GM18517 (cell line): ENCODE data around the gene C16orf92.
"Not testable (repeated sequence)": the region's sequence is repeated elsewhere in the genome, so short reads cannot be mapped to it uniquely, and the experiment has no call there.

Experiments
- ATAC-seq: cut with Tn5 transposase; IDR thresholded peaks from one replicate; pipeline ENCODE4 v1.9.1; 2021; ENCODE audit warnings: mild to moderate bottlenecking, moderate library complexity; ENCODE audit not compliant: unreplicated experiment

The C16orf92 gene

DNA sequence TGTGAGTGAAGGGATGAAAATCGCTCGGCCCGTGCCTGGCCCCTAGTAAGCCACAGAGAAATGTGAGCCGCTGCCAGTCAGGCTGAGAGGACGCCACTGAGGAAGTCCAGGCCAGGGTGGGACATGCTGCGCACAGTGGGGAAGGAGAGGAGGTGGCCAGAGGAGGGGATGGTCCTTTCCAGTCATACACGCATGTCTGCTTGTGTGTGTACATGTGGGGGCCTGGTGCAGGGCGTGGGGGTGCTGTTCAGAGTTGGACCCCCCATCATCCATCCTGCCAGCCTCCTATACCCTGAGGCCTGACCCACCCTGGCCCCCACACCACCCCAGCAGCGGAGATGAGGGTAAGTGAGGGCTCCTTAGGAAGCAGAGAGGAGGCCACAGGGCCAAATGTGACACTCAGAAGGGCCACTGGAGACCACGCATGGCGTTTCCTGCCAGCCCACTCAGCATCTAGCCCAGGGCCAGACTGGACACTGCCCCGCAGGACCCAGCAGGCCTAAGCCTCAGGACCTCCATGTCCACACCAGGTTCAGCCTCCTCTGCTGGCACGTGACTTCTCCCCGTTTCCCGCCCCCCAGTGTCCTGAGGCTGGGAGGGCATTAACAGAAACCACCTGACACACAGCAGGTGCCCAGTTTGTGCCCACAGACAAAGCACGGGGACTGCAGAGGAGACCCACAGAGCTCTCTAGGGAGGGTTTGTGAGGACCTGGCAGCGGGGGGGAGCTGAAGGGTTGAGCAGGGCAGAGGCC, 19.2 kb upstream of the C16orf92 start:
- no peak for ATAC-seq

DNA sequence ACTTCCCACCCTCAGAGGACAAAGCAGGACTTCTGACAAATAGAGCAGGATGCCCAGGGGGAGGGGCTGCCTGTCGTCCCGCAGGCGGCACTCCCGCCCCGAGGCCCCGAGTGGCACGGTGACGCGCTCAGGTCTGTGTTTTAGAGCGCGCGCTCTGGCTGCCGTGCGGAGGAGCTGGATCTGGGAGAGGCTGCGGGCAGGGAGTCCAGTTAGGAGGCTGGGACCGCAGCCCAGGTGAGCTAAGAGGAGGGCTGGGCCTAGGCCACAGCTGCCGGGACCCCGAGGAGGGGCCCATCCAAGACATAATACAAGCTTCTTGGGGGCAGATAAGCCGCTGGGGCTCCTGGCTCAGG, 18.6 kb upstream of the C16orf92 start:
- no peak for ATAC-seq

DNA sequence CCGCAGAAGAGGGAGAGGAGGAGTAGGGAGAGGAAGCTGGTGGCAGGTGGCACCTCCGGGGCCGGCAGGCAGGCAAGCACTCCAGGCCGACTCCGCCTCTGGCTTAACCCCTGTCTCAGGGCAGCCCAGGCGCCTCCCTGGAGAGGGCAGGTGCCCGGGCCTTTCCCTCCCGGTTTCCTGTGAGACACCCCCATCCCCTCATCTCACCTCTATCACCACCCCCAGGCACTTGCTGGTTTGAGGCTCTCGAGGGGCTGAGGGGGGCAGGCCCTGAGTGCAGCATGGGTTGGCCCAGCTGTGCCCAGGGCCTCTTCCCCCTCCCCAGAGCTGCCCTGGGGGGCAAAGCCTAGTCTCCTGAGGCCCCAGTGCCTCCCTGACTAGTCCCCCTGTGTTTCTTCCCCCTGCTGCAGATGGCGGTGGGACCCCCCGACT, 18.2 kb upstream of the C16orf92 start:
- ATAC-seq = no peak

DNA sequence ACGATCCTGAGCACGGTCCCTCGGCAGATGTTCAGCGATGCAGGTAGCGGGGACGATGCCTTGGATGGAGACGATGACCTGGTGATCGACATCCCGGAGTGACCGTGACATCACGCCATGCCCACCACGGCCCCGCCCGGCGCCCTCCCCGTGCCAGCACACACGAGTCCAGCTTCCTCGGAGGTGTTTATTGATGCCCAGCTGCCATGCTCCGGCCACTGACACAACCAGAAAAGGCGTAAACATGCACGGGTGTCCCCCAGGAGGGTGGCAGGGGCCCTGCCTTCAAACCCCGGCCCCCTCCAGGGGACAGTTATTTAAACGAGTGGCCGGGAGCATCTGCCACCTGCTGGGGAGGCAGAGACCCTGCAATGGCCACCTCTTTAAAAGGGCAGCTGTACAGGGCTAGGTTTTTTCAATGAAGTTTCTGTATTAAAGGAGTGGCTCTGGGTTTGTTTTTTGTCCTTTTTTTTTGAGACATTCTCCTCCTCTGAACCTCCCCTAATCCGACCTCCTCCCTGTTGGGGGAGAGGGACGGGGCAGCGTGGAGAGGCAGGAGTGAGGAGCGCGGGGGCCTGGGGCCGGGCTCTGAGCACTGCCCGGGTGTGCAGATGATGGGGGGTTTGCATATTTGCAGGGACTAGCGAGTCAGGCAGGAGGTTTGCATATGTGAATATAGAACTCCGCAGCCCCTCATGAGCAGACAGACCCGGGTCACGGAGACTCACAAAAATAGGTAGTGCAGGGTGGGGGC, 17.5 kb upstream of the C16orf92 start:
- ATAC-seq = no peak

DNA sequence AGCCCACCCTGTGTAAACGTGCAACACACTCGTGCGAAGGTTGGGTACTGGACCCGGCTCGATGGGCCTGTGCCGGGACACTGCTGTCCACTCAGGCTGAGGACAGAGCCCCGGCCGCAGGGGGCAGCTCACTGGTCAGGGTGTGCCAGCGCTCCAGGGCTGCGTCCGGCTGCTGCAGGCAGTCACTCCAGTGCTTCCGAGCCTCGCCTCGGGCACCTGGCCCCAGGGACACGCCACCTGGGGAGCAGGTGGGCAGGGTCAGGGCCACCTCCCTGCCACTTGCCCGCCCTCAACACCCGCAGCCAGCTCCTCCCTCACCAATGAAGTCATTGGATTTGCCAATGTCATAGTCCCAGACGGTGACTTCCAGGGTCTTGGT, 16.9 kb upstream of the C16orf92 start:
- no peak for ATAC-seq

DNA sequence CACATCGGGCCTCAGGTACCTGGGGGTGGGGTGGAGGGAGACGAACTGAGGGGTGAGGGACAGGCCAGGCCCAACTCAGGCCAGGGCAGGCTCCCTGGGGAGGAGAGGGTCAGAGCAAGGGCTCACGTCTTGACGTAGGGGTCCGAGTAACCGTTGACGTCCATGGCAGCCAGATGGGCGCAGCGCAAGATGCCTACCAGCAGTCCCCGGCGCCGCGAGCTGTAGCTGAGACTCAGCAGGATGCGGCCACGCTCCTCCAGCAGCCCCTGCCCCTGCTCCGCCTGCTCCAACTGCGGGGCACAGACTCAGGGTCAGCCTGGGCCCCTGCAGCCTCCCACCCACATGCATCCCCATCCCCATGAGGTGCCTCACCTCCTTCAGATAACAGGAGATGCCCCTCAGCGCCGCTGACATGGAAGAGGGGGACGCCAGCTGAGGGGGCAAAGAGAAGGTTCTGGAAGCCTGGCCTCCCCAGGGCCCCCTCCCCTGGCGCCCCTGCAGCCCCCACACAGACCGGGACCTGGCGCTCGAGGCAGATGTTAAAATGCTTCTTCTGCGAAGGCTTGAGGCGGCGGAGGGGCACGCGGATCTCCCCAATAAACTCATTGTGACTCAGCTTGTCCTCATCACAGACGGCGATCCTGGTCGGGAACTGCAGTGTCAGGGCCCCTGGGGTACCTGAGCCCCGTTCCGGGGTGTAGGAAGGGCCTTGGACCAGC, 16.2 kb upstream of the C16orf92 start:
- ATAC-seq = no peak

DNA sequence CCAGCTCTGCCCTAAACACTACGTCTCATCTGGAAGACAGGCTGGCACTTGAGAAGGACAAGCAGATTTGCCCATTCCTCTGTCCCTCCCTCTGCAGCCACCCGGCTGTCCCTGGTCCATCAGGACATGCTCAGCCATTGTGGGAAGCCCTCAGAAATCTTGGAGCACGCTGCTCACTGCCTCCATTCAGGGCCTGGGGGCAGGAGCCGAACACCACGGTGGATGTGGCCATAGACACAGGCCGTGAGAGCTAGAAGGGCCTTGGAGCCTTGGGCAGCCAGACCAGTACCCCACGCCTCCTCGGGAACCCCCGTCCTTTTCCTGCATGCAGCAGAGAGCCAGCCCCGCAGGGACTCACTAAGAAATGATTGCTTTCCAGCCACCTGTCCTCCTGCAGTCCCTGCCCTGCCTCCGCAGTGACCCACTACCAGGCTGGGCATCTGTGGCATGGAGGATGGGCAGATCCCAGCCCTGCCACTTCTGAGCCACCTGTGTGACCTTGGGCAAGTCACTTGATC, 15.6 kb upstream of the C16orf92 start:
- no peak for ATAC-seq

DNA sequence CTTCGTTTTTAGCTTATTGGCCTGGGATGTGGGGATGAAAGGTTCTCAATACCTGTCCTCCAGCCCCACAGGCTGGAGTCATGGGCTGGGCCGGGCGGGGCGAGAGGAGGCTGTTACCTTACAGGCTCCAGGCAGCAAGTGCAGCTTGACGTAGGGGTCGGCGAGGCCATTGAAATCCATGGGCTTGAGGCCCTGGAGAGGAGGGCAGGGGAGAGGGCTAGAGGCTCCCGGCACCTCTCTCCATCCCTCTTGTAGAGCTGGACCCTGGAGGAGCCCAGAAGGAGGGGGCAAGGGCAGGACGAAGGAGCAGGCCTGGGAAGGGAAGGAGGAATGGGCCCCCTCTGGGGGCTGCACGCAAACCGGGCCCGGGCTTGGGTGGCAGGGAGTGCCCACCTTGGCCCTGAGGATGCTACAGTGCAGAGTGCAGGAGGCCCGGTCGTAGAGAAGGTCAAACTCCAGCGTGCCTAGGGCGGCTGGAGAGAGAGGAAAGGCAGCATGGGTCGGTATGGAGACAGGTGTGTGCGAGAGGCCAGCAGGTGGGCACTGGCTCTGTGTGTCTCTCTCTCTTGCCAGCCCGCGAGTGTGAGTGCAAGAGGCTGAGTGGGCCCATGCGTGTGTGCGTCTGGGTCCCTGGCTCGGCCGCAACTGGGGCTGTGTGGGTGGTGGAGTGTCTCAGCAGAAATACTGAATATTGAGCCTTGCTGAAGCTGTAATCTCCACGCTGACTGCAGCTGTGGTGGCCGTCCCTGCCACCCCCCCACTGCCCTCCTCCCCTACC, 13.7 kb upstream of the C16orf92 start:
- ATAC-seq = no peak

DNA sequence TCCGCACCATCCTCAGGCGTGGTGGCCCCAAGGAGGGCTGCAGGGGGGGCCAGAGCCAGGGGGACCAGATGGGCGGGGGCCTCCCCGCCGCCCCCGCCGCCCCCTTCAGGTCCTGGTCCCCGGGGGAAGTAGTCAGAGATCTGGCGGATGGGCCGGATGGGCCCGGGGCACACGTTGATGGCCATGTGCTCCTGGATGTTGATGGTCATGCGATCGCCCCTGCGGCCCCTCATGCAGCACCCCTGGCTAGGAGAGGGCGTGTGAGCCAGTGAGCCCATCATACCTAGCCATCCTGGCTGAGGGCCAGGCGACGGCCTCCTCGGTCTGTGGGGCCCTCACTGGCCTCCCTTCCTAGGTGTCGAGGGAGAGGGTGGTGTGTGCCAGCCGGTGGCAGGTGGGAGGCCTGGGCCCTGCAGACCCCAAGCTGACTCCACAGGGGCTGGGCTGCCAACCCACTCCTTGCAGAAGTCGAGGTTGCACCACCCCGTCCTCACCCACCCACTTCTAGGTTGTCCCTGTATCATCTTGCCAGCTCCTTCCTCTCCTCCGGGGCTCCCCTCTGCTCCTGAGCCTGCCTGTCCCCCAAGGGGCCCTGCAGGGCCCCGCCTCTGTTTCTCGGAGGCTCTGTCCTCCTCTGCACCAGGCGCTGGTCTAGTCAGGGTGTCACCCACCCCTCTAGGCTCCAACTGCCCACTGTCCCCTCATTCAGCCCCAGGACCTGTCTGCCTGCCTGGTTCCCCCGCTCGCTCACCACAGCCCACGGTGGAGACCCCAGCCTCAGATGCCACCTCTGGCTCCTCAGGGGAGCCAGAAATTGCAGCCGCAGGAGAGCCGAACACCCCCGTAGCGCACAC, 12.8 kb upstream of the C16orf92 start:
- ATAC-seq = no peak

DNA sequence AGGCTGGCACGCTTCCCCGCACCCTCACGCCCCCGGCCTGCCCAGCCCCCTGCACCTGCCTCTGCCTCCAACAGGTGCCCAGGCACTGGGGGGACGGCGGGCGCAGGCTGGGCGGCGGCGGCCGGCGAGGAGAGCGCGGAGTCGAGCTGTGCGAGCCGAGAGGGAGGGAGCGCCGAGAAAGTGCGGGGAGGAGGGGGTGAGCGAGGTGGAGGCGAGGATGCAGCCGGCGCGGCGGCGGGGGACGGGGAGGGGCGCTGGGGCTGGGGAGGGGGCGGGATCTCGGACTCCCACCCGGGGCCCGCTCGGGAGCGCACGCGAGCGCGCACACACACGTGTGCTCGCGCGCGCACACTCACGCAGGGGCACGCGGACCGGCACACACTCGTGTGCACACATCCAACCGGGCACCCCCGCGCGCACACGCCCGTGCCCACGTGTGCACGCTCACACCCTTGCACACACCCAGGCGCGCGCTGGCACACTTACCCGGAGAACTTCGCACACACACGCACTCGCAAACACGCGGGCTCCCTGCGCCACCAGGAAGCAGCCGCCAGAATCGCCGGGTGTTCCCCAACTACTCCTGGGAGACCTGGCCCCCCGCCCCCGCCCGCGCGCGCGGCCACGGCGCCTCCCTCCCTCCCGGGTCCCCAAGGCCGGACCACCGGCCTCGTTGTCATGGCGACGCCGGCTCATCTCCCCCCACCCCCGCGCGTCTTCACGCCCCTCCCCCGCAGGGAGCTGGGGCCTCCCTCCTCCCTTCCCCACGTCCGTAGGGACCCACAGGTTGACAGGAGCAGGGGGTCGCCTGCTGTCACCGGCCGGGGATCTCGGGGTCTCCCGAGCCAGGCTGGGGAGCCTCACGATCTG, 11.9 kb upstream of the C16orf92 start, which contains the start of gene DOC2A:
Gene DOC2A (minus strand): TSS at position 184 of the 870 bp plus-strand sequence. CDS start 805 bp downstream, outside the sequence.
- ATAC-seq = no peak

DNA sequence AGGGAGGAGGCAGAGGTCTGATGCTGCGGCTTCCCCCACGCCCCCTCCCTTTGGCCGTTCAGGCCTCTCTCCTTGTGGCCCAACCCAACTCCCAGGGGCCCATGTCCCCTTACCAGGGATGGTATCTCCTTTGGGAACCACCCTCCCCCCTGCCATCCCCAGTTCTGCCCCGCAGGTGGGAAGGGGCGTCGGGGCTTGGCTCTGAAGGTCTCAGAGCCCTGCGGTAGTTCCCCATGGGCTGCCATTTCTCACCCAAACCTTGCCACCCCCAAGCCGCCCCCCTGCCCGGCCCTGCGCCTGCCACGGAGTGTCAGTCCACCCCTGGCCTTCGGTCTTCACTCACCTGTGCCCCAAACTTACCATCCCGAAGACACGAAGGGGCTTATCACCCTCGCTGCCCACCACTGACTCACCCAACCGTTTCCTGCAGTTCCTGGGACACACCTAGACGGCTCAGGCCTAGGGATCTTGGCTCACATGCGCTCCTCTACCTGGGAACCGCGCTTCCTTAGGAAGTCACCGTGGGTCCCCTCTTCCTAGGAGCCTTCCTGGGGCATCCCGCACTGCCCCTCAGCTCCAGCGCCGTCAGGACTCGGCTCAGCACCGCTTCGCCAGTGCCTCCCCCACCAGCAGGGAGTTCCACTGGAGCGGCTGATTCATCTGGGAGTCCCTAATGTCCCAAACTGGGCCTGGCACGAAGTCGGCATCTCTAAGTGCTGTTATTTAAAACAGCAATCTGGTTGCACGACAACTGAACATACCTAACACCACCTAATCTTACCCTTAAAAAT, 11.1 kb upstream of the C16orf92 start:
- ATAC-seq = no peak

DNA sequence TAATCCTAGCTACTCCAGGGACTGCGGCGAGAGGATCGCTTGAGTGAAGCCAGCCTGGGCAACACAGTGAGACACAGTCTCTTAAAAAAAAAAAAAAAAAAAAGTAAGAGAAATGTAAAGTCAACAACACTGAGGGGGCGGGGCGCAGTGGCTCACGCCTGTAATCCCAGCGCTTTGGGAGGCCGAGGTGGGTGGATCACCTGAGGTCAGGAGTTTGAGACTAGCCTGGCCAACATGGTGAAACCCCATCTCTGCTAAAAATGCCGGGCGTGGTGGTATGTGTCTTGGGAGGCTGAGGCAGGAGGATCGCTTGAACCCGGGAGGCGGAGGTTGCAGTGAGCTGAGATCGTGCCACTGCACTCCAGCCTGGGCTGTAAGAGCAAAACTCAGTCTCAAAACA, 10.4 kb upstream of the C16orf92 start:
- ATAC-seq = not testable (repeated sequence)

DNA sequence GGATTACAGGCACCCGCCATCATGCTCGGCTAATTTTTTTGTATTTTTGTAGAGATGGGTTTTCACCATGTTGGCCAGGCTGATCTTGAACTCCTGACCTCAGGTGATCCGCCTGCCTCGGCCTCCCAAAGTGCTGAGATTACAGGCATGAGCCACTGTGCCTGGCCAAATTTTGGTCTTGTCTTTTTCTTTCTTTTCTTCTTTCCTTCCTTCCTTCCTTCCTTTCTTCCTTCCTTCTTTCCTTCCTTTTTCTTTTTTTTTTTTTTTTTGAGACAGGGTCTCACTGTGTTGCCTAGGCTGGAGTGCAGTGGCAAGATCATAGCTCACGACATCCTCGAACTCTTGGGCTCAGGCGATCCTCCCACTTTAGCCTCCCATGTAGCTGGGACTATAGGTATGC, 7.5 kb upstream of the C16orf92 start:
- ATAC-seq = not testable (repeated sequence)

DNA sequence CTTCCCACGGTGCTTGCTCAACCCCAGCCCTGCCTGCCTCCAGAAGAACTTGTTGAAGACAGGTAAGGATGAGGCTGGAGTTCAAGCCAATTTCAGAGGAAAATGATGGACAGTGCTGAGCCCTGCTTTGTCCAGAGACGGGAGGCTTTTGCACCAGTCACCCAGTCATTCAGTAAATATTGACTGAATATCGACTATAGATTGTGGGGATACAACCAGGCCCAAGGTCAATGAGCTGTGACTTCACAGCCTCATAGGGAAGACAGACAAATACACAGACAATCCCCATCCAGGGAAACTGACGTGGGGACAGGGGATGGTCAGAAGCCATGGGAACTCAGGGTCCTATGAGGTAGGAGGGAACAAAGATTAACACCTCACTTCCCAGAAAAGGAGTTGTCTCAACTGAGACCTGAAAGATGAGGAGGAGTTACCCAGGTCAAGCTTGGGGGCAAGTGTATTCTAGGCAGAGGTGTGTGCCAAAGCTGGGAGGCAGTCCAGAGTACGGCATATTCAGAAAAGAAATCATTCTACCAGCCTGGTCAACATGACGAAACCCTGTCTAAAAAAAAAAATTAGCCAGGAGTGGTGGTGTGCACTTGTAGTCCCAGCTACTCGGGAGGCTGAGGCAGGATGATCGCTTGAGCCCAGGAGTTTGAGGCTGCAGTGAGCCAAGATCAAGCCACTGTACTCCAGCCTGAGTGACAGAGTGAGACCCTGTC, 6.3 kb upstream of the C16orf92 start:
- ATAC-seq = no peak

DNA sequence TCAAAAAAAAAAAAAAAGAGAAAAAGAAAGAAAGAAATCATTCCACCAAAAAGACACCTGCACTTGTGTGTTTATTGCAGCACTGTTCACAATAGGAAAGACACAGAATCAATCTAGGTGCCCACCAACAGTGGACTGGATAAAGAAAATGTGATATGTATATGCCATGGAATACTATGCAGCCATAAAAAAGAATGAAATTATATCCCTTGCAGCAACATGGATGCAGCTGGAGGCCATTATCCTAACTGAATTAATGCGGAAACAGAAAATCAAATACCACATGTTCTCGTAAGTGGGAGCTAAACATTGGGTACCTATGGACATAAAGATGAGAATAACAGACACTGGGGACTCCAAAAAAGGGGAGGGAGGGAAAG, 5.7 kb upstream of the C16orf92 start:
- ATAC-seq = no peak

DNA sequence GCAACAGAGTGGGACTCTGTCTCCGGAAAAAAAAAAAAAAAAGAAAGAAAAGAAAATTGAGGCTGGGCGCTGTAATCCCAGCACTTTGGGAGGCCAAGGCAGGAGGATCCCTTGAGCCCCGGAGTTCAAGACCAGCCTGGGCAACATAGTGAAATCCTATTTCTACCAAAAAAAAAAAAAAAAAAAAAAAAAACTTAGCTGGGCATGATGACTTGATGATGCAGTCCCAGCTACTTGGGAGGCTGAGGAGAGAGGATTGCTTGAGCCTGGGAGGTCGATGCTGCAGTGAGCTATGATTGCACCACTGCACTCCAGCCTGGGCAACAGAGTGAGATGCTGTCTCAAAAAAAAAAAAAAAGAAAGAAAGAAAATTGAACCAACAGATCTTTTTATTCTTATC, 5.1 kb upstream of the C16orf92 start:
- not testable (repeated sequence) for ATAC-seq

DNA sequence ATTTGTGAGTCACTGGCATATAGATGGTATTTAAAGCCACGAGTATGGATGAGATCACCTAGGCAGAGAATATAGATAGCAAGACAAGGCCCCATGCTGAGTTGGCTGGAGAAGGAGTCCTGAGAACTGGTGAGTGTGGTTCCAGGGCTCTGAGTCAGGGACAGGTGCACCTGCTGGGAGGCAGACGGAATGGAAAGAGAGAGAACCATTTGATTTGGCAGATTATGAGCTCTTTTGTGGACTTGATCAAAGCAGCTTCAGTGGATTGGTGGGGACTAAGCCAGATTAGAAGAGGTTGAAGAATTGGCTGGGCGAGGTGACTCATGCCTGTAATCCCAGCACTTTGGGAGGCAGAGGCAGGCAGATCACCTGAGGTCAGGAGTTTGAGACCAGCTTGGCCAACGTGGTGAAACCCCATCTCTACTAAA, 4.3 kb upstream of the C16orf92 start:
- no peak for ATAC-seq
